GM23338 (cell line): ENCODE data around the gene VAV3. TPM values are rescaled to one million over a fixed set of nuclear protein-coding genes. Genes with fewer than 3 reads are reported as not detected.

ENCODE experiments used
- ATAC-seq: fragments of 200-7000 bp; cut with Tn5 transposase; 3 replicates; pipeline ENCODE4 v1.9.1; 2020
- DNase-seq: peaks from one replicate; pipeline ENCODE4 v3.0.0-alpha.2; 2015; ENCODE audit warnings: low spot score
- H2AFZ ChIP-seq: fragments of 200-600 bp; sonication (generic); 2 replicates; pipeline ENCODE4 v1.8.0; 2016; ENCODE audit warnings: antibody characterized with exemption, mild to moderate bottlenecking, moderate library complexity
- H3F3A ChIP-seq: fragments of 200-600 bp; sonication (generic); replicated peaks from 2 replicates; pipeline ENCODE4 v1.8.0; 2017; ENCODE audit warnings: antibody characterized with exemption, mixed run types, low read depth
- H3K27ac ChIP-seq: fragments of 200-600 bp; sonication (generic); 2 replicates; pipeline ENCODE4 v1.6.1; 2016; ENCODE audit warnings: low read depth
- H3K27me3 ChIP-seq: fragments of 200-600 bp; sonication (generic); 2 replicates; pipeline ENCODE4 v1.8.0; 2016; ENCODE audit warnings: mild to moderate bottlenecking, mixed run types, moderate library complexity; ENCODE audit not compliant: insufficient read depth
- H3K36me3 ChIP-seq: fragments of 200-600 bp; sonication (generic); 2 replicates; pipeline ENCODE4 v1.8.0; 2016; ENCODE audit warnings: mild to moderate bottlenecking; ENCODE audit not compliant: insufficient read depth
- H3K4me1 ChIP-seq: fragments of 200-600 bp; sonication (generic); 2 replicates; pipeline ENCODE4 v1.8.0; 2016; ENCODE audit warnings: mild to moderate bottlenecking, moderate library complexity; ENCODE audit not compliant: insufficient read depth
- H3K4me2 ChIP-seq: fragments of 200-600 bp; sonication (generic); 2 replicates; pipeline ENCODE4 v1.7.1; 2017; ENCODE audit warnings: mixed run types
- H3K4me3 ChIP-seq: fragments of 200-600 bp; sonication (generic); 2 replicates; pipeline ENCODE4 v1.6.1; 2016; ENCODE audit warnings: mixed run types
- H3K79me2 ChIP-seq: fragments of 200-600 bp; sonication (generic); replicated peaks from 2 replicates; pipeline ENCODE4 v1.8.0; 2017; ENCODE audit warnings: mild to moderate bottlenecking; ENCODE audit not compliant: insufficient read depth
- H3K9me2 ChIP-seq: fragments of 200-600 bp; sonication (generic); 2 replicates; pipeline ENCODE4 v1.8.0; 2017; ENCODE audit not compliant: insufficient read depth
- H4K20me1 ChIP-seq: fragments of 200-600 bp; sonication (generic); replicated peaks from 2 replicates; pipeline ENCODE4 v1.8.0; 2017; ENCODE audit warnings: mild to moderate bottlenecking; ENCODE audit not compliant: insufficient read depth
- H3K27ac Mint-ChIP-seq: 2 replicates; pipeline ENCODE4 v1.8.0; 2020; ENCODE audit warnings: inconsistent platforms, mild to moderate bottlenecking, moderate library complexity, mixed read lengths
- H3K27me3 Mint-ChIP-seq: 3 replicates; pipeline ENCODE4 v1.8.0; 2022; ENCODE audit warnings: low read depth, mild to moderate bottlenecking, moderate library complexity, mixed read lengths, inconsistent platforms; ENCODE audit not compliant: insufficient read depth, poor library complexity
- H3K36me3 Mint-ChIP-seq: 3 replicates; pipeline ENCODE4 v1.8.0; 2021; ENCODE audit warnings: low read depth, mild to moderate bottlenecking, inconsistent platforms, moderate library complexity, mixed read lengths
- H3K4me1 Mint-ChIP-seq: 3 replicates; pipeline ENCODE4 v1.8.0; 2020; ENCODE audit warnings: mild to moderate bottlenecking, inconsistent platforms, mixed read lengths
- H3K4me3 Mint-ChIP-seq: 3 replicates; pipeline ENCODE4 v1.8.0; 2021; ENCODE audit warnings: moderate library complexity, mild to moderate bottlenecking, inconsistent platforms, mixed read lengths
- H3K9me3 Mint-ChIP-seq: 3 replicates; pipeline ENCODE4 v1.8.0; 2020; ENCODE audit warnings: moderate library complexity, mild to moderate bottlenecking, inconsistent platforms, mixed read lengths
- CREB1 ChIP-seq: fragments of 250-450 bp; sonication (Bioruptor Pico); IDR thresholded peaks from 2 replicates; pipeline ENCODE4 v1.5.0; 2020; ENCODE audit warnings: low read depth, mild to moderate bottlenecking, moderate library complexity
- EZH2 ChIP-seq: fragments of 200-600 bp; sonication (generic); IDR thresholded peaks from one replicate; pipeline ENCODE4 v1.8.0; 2017; ENCODE audit warnings: antibody characterized with exemption, mild to moderate bottlenecking, low read depth; ENCODE audit not compliant: unreplicated experiment
- EZH2phosphoT487 ChIP-seq: fragments of 200-600 bp; sonication (generic); IDR thresholded peaks from one replicate; pipeline ENCODE4 v1.8.1; 2018; ENCODE audit warnings: antibody characterized with exemption; ENCODE audit not compliant: unreplicated experiment
- JUNB ChIP-seq: IDR thresholded peaks from one replicate; pipeline ENCODE4 v1.6.1; 2016; ENCODE audit warnings: antibody characterized with exemption; ENCODE audit not compliant: unreplicated experiment
- NANOG ChIP-seq: IDR thresholded peaks from 2 replicates; pipeline ENCODE4 v1.6.1; 2016; ENCODE audit warnings: antibody characterized with exemption, borderline replicate concordance
- POLR2AphosphoS5 ChIP-seq: IDR thresholded peaks from 2 replicates; pipeline ENCODE4 v1.6.1; 2016; ENCODE audit warnings: antibody characterized with exemption, low read depth
- STAT1 ChIP-seq: IDR thresholded peaks from one replicate; pipeline ENCODE4 v1.6.1; 2016; ENCODE audit warnings: antibody characterized with exemption; ENCODE audit not compliant: unreplicated experiment
- ZNF114 ChIP-seq: fragments of 250-450 bp; sonication (Bioruptor Pico); IDR thresholded peaks from 2 replicates; pipeline ENCODE4 v1.5.0; 2020; ENCODE audit warnings: mild to moderate bottlenecking, moderate library complexity
- ZNF331 ChIP-seq: fragments of 250-450 bp; sonication (Bioruptor Pico); IDR thresholded peaks from 2 replicates; pipeline ENCODE4 v1.5.0; 2020; ENCODE audit warnings: low read depth, mild to moderate bottlenecking, moderate library complexity
- polyA plus RNA-seq: library from polyadenylated mRNA; unstranded; fragments of >200 nt; fragmentation: Nextera tagmentation; extraction: Ambion mirVana; gene quantifications from 2 replicates; pipeline ENCODE4 v1.2.1, GENCODE V29; 2016
- total RNA-seq: library from RNA; depleted of rRNA; stranded (reverse); fragments of >200 nt; shearing (Covaris generic); gene quantifications from 2 replicates; pipeline ENCODE4 v1.2.3, GENCODE V29; 2014
- TF ChIP-seq, protein P1 (sequence below), 2 experiments: fragments of 200-600 bp in 1 of 2; sonication (generic) in 1 of 2; conservative IDR thresholded peaks; 2 replicates each; pipeline versions ENCODE4 v1.5.1 to v1.6.1; 2016 to 2017; ENCODE audit warnings: antibody characterized with exemption in 2 of 2, low read depth in 2 of 2, mild to moderate bottlenecking in 2 of 2, moderate library complexity in 1 of 2
- TF ChIP-seq, protein P2 (sequence below): IDR thresholded peaks from 2 replicates; pipeline ENCODE4 v1.6.1; 2016; ENCODE audit warnings: antibody characterized with exemption
- TF ChIP-seq, protein P3 (sequence below): fragments of 250-450 bp; sonication (Bioruptor Pico); IDR thresholded peaks from 2 replicates; pipeline ENCODE4 v1.5.0; 2020; ENCODE audit warnings: mild to moderate bottlenecking, moderate library complexity
- TF ChIP-seq, protein P4 (sequence below): IDR thresholded peaks from one replicate; pipeline ENCODE4 v1.6.1; 2018; ENCODE audit warnings: antibody characterized with exemption; ENCODE audit not compliant: unreplicated experiment

The VAV3 gene
- total and polyA plus RNA-seq, 2 experiments from 2014 or later = 3.0 to 11.3 TPM

DNA sequence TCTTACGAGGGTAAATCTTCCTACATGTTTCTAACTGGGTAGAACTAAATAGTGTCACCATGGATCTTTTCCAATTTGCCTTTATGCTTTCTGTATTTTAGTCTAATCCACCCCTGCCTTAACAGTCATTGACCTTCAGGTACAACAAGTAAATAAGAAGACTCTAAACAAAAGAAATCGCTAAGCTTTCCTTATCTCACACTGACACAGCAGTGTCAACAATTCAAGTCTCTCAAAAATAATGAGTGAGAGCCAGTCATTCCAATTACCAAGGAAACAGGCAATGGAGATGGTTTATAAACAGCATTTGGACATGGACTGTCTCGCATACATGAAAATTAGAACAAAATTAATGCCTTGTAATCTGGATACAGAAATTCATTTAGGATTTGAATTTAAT is 365.8 kb downstream of the VAV3 start:
- no peak overlapping the region for H3K4me2 ChIP-seq
- H3K79me2 ChIP-seq = no peaks in the 10 kb centered on the region
- H3K27me3 ChIP-seq = no peaks in the 10 kb centered on the region
- ATAC-seq = no peak
- Mint-ChIP-seq H3K4me3 (no peak overlapping the region), H3K27me3 (no peaks in the 10 kb centered on the region), H3K9me3 (no peaks in the 10 kb centered on the region), H3K4me1 (peaks cover 8% of the 10 kb centered on the region; the same call in 2 of the 3 replicates), H3K27ac (peak overlapping the region; percentile 11; the same call in 1 of the 2 replicates), H3K36me3 (no peaks in the 10 kb centered on the region)
- no peaks in the 10 kb centered on the region for H4K20me1 ChIP-seq
- H3F3A ChIP-seq = no peaks in the 10 kb centered on the region
- H3K4me3 ChIP-seq = no peak overlapping the region
- no peak overlapping the region for H3K27ac ChIP-seq
- DNase-seq = no peak
- H3K36me3 ChIP-seq = no peaks in the 10 kb centered on the region
- peaks cover 10% of the 10 kb centered on the region; the same call in 1 of the 2 replicates for H3K4me1 ChIP-seq
- no peaks in the 10 kb centered on the region for H3K9me2 ChIP-seq
- TF ChIP-seq EZH2 (no peak), CREB1 (CRISPR knock-in tag) (no peak), STAT1 (no peak), EZH2phosphoT487 (no peak), NANOG (no peak), POLR2AphosphoS5 (no peak), JUNB (no peak), ZNF331 (CRISPR knock-in tag) (no peak), ZNF114 (CRISPR knock-in tag) (no peak)
- TF ChIP-seq, protein P1, sequence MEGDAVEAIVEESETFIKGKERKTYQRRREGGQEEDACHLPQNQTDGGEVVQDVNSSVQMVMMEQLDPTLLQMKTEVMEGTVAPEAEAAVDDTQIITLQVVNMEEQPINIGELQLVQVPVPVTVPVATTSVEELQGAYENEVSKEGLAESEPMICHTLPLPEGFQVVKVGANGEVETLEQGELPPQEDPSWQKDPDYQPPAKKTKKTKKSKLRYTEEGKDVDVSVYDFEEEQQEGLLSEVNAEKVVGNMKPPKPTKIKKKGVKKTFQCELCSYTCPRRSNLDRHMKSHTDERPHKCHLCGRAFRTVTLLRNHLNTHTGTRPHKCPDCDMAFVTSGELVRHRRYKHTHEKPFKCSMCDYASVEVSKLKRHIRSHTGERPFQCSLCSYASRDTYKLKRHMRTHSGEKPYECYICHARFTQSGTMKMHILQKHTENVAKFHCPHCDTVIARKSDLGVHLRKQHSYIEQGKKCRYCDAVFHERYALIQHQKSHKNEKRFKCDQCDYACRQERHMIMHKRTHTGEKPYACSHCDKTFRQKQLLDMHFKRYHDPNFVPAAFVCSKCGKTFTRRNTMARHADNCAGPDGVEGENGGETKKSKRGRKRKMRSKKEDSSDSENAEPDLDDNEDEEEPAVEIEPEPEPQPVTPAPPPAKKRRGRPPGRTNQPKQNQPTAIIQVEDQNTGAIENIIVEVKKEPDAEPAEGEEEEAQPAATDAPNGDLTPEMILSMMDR (conservative IDR thresholded peaks at IDR 0.05; ENCODE audit: low read depth in 2 of 2) = no peak
- TF ChIP-seq, protein P2, sequence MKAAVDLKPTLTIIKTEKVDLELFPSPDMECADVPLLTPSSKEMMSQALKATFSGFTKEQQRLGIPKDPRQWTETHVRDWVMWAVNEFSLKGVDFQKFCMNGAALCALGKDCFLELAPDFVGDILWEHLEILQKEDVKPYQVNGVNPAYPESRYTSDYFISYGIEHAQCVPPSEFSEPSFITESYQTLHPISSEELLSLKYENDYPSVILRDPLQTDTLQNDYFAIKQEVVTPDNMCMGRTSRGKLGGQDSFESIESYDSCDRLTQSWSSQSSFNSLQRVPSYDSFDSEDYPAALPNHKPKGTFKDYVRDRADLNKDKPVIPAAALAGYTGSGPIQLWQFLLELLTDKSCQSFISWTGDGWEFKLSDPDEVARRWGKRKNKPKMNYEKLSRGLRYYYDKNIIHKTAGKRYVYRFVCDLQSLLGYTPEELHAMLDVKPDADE = no peak
- TF ChIP-seq, protein P3, sequence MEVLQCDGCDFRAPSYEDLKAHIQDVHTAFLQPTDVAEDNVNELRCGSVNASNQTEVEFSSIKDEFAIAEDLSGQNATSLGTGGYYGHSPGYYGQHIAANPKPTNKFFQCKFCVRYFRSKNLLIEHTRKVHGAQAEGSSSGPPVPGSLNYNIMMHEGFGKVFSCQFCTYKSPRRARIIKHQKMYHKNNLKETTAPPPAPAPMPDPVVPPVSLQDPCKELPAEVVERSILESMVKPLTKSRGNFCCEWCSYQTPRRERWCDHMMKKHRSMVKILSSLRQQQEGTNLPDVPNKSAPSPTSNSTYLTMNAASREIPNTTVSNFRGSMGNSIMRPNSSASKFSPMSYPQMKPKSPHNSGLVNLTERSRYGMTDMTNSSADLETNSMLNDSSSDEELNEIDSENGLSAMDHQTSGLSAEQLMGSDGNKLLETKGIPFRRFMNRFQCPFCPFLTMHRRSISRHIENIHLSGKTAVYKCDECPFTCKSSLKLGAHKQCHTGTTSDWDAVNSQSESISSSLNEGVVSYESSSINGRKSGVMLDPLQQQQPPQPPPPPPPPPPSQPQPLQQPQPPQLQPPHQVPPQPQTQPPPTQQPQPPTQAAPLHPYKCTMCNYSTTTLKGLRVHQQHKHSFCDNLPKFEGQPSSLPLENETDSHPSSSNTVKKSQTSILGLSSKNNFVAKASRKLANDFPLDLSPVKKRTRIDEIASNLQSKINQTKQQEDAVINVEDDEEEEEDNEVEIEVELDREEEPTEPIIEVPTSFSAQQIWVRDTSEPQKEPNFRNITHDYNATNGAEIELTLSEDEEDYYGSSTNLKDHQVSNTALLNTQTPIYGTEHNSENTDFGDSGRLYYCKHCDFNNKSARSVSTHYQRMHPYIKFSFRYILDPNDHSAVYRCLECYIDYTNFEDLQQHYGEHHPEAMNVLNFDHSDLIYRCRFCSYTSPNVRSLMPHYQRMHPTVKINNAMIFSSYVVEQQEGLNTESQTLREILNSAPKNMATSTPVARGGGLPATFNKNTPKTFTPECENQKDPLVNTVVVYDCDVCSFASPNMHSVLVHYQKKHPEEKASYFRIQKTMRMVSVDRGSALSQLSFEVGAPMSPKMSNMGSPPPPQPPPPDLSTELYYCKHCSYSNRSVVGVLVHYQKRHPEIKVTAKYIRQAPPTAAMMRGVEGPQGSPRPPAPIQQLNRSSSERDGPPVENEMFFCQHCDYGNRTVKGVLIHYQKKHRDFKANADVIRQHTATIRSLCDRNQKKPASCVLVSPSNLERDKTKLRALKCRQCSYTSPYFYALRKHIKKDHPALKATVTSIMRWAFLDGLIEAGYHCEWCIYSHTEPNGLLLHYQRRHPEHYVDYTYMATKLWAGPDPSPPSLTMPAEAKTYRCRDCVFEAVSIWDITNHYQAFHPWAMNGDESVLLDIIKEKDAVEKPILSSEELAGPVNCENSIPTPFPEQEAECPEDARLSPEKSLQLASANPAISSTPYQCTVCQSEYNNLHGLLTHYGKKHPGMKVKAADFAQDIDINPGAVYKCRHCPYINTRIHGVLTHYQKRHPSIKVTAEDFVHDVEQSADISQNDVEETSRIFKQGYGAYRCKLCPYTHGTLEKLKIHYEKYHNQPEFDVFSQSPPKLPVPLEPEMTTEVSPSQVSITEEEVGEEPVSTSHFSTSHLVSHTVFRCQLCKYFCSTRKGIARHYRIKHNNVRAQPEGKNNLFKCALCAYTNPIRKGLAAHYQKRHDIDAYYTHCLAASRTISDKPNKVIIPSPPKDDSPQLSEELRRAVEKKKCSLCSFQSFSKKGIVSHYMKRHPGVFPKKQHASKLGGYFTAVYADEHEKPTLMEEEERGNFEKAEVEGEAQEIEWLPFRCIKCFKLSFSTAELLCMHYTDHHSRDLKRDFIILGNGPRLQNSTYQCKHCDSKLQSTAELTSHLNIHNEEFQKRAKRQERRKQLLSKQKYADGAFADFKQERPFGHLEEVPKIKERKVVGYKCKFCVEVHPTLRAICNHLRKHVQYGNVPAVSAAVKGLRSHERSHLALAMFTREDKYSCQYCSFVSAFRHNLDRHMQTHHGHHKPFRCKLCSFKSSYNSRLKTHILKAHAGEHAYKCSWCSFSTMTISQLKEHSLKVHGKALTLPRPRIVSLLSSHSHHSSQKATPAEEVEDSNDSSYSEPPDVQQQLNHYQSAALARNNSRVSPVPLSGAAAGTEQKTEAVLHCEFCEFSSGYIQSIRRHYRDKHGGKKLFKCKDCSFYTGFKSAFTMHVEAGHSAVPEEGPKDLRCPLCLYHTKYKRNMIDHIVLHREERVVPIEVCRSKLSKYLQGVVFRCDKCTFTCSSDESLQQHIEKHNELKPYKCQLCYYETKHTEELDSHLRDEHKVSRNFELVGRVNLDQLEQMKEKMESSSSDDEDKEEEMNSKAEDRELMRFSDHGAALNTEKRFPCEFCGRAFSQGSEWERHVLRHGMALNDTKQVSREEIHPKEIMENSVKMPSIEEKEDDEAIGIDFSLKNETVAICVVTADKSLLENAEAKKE (CRISPR knock-in tag) = no peak
- TF ChIP-seq, protein P4, sequence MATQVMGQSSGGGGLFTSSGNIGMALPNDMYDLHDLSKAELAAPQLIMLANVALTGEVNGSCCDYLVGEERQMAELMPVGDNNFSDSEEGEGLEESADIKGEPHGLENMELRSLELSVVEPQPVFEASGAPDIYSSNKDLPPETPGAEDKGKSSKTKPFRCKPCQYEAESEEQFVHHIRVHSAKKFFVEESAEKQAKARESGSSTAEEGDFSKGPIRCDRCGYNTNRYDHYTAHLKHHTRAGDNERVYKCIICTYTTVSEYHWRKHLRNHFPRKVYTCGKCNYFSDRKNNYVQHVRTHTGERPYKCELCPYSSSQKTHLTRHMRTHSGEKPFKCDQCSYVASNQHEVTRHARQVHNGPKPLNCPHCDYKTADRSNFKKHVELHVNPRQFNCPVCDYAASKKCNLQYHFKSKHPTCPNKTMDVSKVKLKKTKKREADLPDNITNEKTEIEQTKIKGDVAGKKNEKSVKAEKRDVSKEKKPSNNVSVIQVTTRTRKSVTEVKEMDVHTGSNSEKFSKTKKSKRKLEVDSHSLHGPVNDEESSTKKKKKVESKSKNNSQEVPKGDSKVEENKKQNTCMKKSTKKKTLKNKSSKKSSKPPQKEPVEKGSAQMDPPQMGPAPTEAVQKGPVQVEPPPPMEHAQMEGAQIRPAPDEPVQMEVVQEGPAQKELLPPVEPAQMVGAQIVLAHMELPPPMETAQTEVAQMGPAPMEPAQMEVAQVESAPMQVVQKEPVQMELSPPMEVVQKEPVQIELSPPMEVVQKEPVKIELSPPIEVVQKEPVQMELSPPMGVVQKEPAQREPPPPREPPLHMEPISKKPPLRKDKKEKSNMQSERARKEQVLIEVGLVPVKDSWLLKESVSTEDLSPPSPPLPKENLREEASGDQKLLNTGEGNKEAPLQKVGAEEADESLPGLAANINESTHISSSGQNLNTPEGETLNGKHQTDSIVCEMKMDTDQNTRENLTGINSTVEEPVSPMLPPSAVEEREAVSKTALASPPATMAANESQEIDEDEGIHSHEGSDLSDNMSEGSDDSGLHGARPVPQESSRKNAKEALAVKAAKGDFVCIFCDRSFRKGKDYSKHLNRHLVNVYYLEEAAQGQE = no peak
- no peak overlapping the region for H2AFZ ChIP-seq
